H1 (cell line): ENCODE results near the gene RERE. TPM values are rescaled to one million over a fixed set of nuclear protein-coding genes. Genes with fewer than 3 reads are reported as not detected.

ENCODE experiments used
- CTCF ChIP-seq, 3 experiments: IDR thresholded peaks; 1 replicate in 2 of 3; 2 replicates in 1 of 3; pipeline versions ENCODE4 v1.5.1 to v1.6.1; 2011; ENCODE audit warnings: low read length in 3 of 3, mild to moderate bottlenecking in 3 of 3, inconsistent platforms in 2 of 3, low read depth in 1 of 3, moderate library complexity in 1 of 3; ENCODE audit not compliant: insufficient read depth in 1 of 3; ENCODE audit errors: control extremely low read depth in 1 of 3
- polyA plus RNA-seq, 7 experiments: library from polyadenylated mRNA; depleted of rRNA in 3 of 7; stranded (reverse) in 5 of 7; unstranded in 2 of 7; fragments of >200 nt in 5 of 7; fragments of 200-250 nt in 2 of 7; gene quantifications; 1 replicate in 5 of 7; 2 replicates in 1 of 7; 4 replicates in 1 of 7; pipeline versions ENCODE4 v1.2.1 to v1.2.3, GENCODE V29; 2011 to 2013; ENCODE audit warnings: missing spikeins in 2 of 7, mixed read lengths in 2 of 7
- total RNA-seq: library from RNA; stranded (reverse); fragmentation: NEBNext Ultra II Directional; extraction: Animal tissue kit (Norgen Biotek cat#: 25700); gene quantifications from 2 replicates; pipeline ENCODE4 v1.2.1, GENCODE V29; 2021

The RERE gene
- total and polyA plus RNA-seq, 2 of the 8 experiments (the other 6 are each of a cell fraction or from before 2014, with no cell fraction given), result 15.3 to 142 TPM

- TF ChIP-seq CTCF (IDR thresholded peaks at IDR 0.05; ENCODE audit: control extremely low read depth in 1 of 3, insufficient read depth in 1 of 3, low read depth in 1 of 3, low read length in 3 of 3), result peak; percentile 4 to 48 (median 31); a peak in 3 of 4 replicates
Observed at GRCh38 chr1:8794605-8795004, 22.8 kb downstream of the RERE start (continued).
